ENCODE data around the gene GLOD4. TPM values are rescaled to one million over a fixed set of nuclear protein-coding genes. Genes with fewer than 3 reads are reported as not detected.

Gene GLOD4
- total RNA-seq, 4 donors from 2014 or later: 28.6 to 53.7 (median 37.0) TPM

GRCh38 chr17:753418-753817 is 28.7 kb downstream of the GLOD4 start:
- peak overlapping the region in 2 of 4 donors; percentile 8 to 48 for H3K27ac ChIP-seq
- 77 to 82% methylated on average over 13 of the region's 13 CpGs for WGBS, 2 donors
- peaks cover 0 to 26% (median 14%) of the 10 kb centered on the region in 4 donors for H3K4me1 ChIP-seq
- H3K9me3 ChIP-seq: no peaks in the 10 kb centered on the region
- peaks cover 0 to 26% (median 0%) of the 10 kb centered on the region in 3 donors for H3K36me3 ChIP-seq
- H3K27me3 ChIP-seq: no peaks in the 10 kb centered on the region
- H3K4me3 ChIP-seq: no peak overlapping the region
- no peak for DNase-seq (ENCODE audit: low spot score in 2 of 2)
- TF ChIP-seq EP300 (IDR thresholded peaks at IDR 0.05): no peak
- TF ChIP-seq POLR2A (IDR thresholded peaks at IDR 0.05): no peak
- TF ChIP-seq, protein P1, sequence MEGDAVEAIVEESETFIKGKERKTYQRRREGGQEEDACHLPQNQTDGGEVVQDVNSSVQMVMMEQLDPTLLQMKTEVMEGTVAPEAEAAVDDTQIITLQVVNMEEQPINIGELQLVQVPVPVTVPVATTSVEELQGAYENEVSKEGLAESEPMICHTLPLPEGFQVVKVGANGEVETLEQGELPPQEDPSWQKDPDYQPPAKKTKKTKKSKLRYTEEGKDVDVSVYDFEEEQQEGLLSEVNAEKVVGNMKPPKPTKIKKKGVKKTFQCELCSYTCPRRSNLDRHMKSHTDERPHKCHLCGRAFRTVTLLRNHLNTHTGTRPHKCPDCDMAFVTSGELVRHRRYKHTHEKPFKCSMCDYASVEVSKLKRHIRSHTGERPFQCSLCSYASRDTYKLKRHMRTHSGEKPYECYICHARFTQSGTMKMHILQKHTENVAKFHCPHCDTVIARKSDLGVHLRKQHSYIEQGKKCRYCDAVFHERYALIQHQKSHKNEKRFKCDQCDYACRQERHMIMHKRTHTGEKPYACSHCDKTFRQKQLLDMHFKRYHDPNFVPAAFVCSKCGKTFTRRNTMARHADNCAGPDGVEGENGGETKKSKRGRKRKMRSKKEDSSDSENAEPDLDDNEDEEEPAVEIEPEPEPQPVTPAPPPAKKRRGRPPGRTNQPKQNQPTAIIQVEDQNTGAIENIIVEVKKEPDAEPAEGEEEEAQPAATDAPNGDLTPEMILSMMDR (IDR thresholded peaks at IDR 0.05): no peak

DNA sequence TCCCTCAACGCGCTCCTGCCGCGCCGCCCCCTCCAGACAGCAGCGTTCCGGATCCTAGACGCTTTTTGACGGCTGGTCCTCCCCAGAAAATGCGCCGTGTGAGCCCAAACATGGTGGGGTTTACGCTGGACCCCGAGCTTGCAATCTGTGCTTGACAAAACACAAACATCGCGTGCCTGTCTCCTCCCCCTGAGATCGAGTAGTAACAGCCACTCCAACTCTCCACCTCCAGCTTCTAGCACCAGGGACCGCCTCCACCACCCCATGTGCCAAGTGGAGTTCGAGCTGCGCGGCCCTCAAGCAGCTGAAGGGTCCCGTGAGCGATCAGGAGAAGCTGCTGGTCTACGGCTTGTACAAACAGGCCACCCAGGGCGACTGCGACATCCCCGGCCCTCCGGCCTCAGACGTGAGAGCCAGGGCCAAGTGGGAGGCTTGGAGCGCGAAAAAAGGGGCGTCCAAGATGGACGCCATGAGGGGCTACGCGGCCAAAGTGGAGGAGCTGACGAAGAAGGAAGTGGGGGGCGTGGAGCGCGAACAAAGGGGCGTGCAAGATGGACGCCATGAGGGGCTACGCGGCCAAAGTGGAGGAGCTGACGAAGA is 29.4 kb downstream of the GLOD4 start:
- TF ChIP-seq EP300 (IDR thresholded peaks at IDR 0.05) (no peak), POLR2A (IDR thresholded peaks at IDR 0.05) (no peak)
- TF ChIP-seq, protein P1 (IDR thresholded peaks at IDR 0.05): no peak
- DNase-seq (ENCODE audit: low spot score in 2 of 2): peak; percentile 53 to 64
- no peaks in the 10 kb centered on the region for H3K27me3 ChIP-seq
- H3K27ac ChIP-seq: peak overlapping the region; percentile 83 to 92 (median 88)
- peak overlapping the region; percentile 72 to 93 (median 87) for H3K4me3 ChIP-seq
- H3K4me1 ChIP-seq: peaks cover 0 to 26% (median 14%) of the 10 kb centered on the region in 4 donors
- H3K9me3 ChIP-seq: no peaks in the 10 kb centered on the region
- peaks cover 0 to 26% (median under 1%) of the 10 kb centered on the region in 3 donors for H3K36me3 ChIP-seq
- WGBS, 2 donors: 22 to 35% methylated on average over 41 of the region's 43 CpGs

DNA sequence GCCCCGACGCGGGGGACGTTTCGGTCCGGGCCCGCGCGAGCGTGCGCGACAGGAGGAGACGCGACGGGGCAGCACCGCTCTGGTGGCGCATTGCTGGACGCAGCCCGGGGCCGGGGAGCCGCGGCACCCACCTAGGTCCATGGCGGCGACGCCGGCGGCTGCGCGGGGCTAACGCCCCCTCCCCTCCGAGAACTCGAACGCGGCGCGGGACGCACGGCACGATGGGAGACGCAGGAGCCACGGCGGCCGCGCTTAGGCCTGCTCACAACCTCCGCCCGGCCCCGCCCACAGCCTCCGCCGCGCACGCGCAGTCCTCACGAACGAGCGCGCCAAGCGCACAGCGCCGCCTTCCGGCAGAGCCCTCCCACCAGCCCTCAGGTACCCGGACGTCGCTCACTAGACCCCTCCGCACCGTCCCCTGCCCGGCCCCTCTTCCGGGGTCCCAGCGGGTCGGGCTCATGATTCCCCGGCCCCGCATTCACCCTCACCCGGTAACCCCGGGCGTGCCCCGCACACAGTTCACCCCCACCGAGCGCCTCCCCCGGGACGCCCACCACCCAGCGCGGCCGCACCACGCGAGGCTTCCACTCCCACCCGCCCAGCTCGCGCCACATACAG is 30.0 kb downstream of the GLOD4 start, which contains the start of gene GEMIN4:
GEMIN4 (minus strand) TSS at position 263 of the 618 bp plus-strand sequence; CDS start at position 141, 122 bp downstream.
- Histone ChIP-seq H3K27ac (peak within 1 kb of the TSS; percentile 83 to 92 (median 88)), H3K4me3 (peak within 1 kb of the TSS; percentile 72 to 93 (median 87))
- WGBS, 2 donors: 0 to 2% methylated on average over 51 to 62 of the region's 87 CpGs

DNA sequence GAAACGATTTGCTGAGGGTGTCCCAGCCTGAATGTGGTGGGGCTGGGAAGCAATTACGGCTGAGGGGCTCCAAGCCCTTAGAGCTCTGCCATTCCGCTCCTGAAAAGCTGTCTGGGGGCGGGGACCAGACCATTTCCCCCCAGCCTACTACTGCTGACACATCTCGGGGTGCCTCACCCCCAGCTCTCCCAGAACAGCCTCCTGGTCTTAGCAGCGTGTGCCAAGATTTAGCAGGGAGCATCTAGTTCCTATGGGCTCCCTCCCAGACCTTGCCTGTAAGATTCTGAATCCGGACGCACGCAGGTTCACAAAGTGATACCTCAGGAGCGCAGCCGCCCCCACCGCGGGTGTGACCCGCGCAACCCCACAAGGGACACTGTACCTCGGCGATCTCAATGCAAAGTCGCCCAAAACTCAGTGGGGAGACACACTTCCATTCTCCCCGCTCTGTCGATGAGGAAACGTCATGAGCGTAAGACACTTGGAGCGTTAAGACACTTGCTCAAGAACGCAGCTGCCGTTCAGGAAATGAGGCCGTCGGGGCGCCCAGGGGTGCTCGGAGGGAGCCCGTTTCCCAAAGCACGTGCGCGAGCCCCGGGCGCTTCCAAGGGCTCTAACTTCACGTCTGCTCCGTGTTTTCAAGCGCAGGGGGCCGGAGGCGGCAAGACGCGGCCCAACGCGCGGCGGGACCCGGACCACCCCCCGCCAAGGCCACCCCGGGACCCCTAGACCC is 30.6 kb downstream of the GLOD4 start:
- DNase-seq (ENCODE audit: low spot score in 2 of 2): no peak
- 1 to 3% methylated on average over 14 to 17 of the region's 49 CpGs for WGBS, 2 donors
- H3K36me3 ChIP-seq: peaks cover 0 to 26% (median 11%) of the 10 kb centered on the region in 3 donors
- no peaks in the 10 kb centered on the region for H3K9me3 ChIP-seq
- no peaks in the 10 kb centered on the region for H3K27me3 ChIP-seq
- no peak for TF ChIP-seq POLR2A (IDR thresholded peaks at IDR 0.05)
- no peak for TF ChIP-seq EP300 (IDR thresholded peaks at IDR 0.05)
- TF ChIP-seq, protein P1 (IDR thresholded peaks at IDR 0.05): no peak
- peak overlapping the region in 3 of 4 donors; percentile 83 to 92 (median 92) for H3K27ac ChIP-seq
- peaks cover 0 to 26% (median 14%) of the 10 kb centered on the region in 4 donors for H3K4me1 ChIP-seq
- peak overlapping the region; percentile 72 to 93 (median 87) for H3K4me3 ChIP-seq

More for the DNA sequence above, 30.0 kb downstream of the GLOD4 start, which contains the start of gene GEMIN4:
- no peaks in the 10 kb centered on the region for H3K27me3 ChIP-seq
- peak; percentile 85 to 93 for DNase-seq (ENCODE audit: low spot score in 2 of 2)
- no peaks in the 10 kb centered on the region for H3K9me3 ChIP-seq
- peaks cover 0 to 26% (median 14%) of the 10 kb centered on the region in 4 donors for H3K4me1 ChIP-seq
- peaks cover 0 to 26% (median 6%) of the 10 kb centered on the region in 3 donors for H3K36me3 ChIP-seq
- peak; percentile 64 to 78 for TF ChIP-seq POLR2A (IDR thresholded peaks at IDR 0.05)
- peak in 1 of 2 donors; percentile 90 for TF ChIP-seq EP300 (IDR thresholded peaks at IDR 0.05)
- TF ChIP-seq, protein P1 (IDR thresholded peaks at IDR 0.05): peak; percentile 98 to 99 (median 98)

Measured in tibial nerve (tissue), 4 donors.